NB4 (cell line): ENCODE results near the gene CPNE4.

ENCODE experiments used
- CTCF ChIP-seq: IDR thresholded peaks from one replicate; pipeline ENCODE4 v1.5.1; 2012; ENCODE audit warnings: low read depth, low read length
- MAX ChIP-seq: IDR thresholded peaks from 2 replicates; pipeline ENCODE4 v1.6.1; 2011; ENCODE audit warnings: low read depth, low read length
- MYC ChIP-seq: IDR thresholded peaks from 2 replicates; pipeline ENCODE4 v1.6.1; 2011; ENCODE audit warnings: low read depth, low read length
- POLR2A ChIP-seq: IDR thresholded peaks from 2 replicates; pipeline ENCODE4 v1.6.1; 2011; ENCODE audit warnings: mild to moderate bottlenecking; ENCODE audit not compliant: insufficient read length; ENCODE audit errors: extremely low read depth

- TF ChIP-seq CTCF: no peak
- TF ChIP-seq POLR2A: peak; percentile 62
- TF ChIP-seq MAX: peak; percentile 99
- TF ChIP-seq MYC: peak; percentile 100
Observed at GRCh38 chr3:131502530-131503319, 532.1 kb downstream of the CPNE4 start, which contains the start of gene MRPL3.
